GM19397 (cell line): ENCODE data around the gene FAM111A.
A peak's percentile ranks its signal among the peaks of the same experiment; 100 is the strongest.
"Not testable (repeated sequence)": the region's sequence is repeated elsewhere in the genome, so short reads cannot be mapped to it uniquely, and the experiment has no call there.

Experiments
- ATAC-seq: cut with Tn5 transposase; IDR thresholded peaks from one replicate; pipeline ENCODE4 v1.9.1; 2021; ENCODE audit warnings: mild to moderate bottlenecking, moderate library complexity; ENCODE audit not compliant: unreplicated experiment

FAM111A gene

GRCh38 chr11:59142530-59143507, at the start of gene FAM111A:
TSS of gene FAM111A (plus strand) at chr11:59142856. CDS start at chr11:59148873, 6,017 bp downstream.
- ATAC-seq: peak; percentile 67

GRCh38 chr11:59093576-59093975, 49.1 kb upstream of the FAM111A start:
- not testable (repeated sequence) for ATAC-seq

GRCh38 chr11:59095225-59095624, 47.4 kb upstream of the FAM111A start:
- peak; percentile 73 for ATAC-seq

GRCh38 chr11:59095972-59096575, 46.6 kb upstream of the FAM111A start:
- not testable (repeated sequence) for ATAC-seq

GRCh38 chr11:59097113-59097708, 45.4 kb upstream of the FAM111A start:
- ATAC-seq: no peak

- not testable (repeated sequence) for ATAC-seq
Observed at GRCh38 chr11:59097938-59098337, 44.7 kb upstream of the FAM111A start.

- peak; percentile 70 for ATAC-seq
Observed at GRCh38 chr11:59102259-59102765, 40.3 kb upstream of the FAM111A start.

GRCh38 chr11:59106363-59107336, 36.0 kb upstream of the FAM111A start, which contains the start of gene FAM111B:
TSS of gene FAM111B (plus strand) at chr11:59107237. CDS start at chr11:59109626, 2,389 bp downstream.
- peak; percentile 59 for ATAC-seq

GRCh38 chr11:59107721-59108120, 34.9 kb upstream of the FAM111A start:
- peak; percentile 27 for ATAC-seq

GRCh38 chr11:59112494-59112893, 30.2 kb upstream of the FAM111A start:
- no peak for ATAC-seq

GRCh38 chr11:59114344-59114743, 28.3 kb upstream of the FAM111A start:
- no peak for ATAC-seq

- no peak for ATAC-seq
Observed at GRCh38 chr11:59115553-59115952, 27.1 kb upstream of the FAM111A start.

GRCh38 chr11:59117774-59118173, 24.9 kb upstream of the FAM111A start:
- no peak for ATAC-seq

- ATAC-seq: no peak
Observed at GRCh38 chr11:59119826-59120225, 22.8 kb upstream of the FAM111A start.

- peak; percentile 93 for ATAC-seq
Observed at GRCh38 chr11:59135648-59136461, 6.8 kb upstream of the FAM111A start.

GRCh38 chr11:59136551-59136950, 6.1 kb upstream of the FAM111A start:
- ATAC-seq: not testable (repeated sequence)

GRCh38 chr11:59137190-59137589, 5.5 kb upstream of the FAM111A start:
- no peak for ATAC-seq

- no peak for ATAC-seq
Observed at GRCh38 chr11:59138643-59139042, 4.0 kb upstream of the FAM111A start.

- no peak for ATAC-seq
Observed at GRCh38 chr11:59141191-59141590, 1.5 kb upstream of the FAM111A start.
